ENCODE results near the gene FMN2.

FMN2 gene

DNA sequence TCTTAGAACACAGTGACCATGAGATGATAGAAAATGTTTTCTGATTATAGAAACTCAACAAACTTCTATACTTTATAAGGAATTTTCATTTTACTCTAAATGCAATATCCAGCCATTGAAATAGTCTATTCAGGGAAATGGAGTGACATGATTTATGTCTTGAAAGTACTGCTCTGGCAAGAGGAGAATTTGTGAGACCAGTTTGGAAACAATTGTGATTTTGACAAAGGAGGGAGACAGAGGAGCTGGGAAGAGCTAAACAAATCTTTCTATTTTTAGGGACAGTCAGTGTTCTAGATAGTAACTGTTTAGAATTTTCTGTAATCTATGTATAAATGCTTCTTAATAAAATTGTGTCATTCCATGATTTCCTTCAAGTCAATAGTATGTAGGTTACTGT, 252.3 kb downstream of the FMN2 start:
- no peak overlapping the region for H3K4me3 ChIP-seq (ENCODE audit: low read depth, low read length)
- H3K27ac ChIP-seq: no peak overlapping the region
- H3K4me1 ChIP-seq: no peaks in the 10 kb centered on the region
- TF ChIP-seq, protein P1, sequence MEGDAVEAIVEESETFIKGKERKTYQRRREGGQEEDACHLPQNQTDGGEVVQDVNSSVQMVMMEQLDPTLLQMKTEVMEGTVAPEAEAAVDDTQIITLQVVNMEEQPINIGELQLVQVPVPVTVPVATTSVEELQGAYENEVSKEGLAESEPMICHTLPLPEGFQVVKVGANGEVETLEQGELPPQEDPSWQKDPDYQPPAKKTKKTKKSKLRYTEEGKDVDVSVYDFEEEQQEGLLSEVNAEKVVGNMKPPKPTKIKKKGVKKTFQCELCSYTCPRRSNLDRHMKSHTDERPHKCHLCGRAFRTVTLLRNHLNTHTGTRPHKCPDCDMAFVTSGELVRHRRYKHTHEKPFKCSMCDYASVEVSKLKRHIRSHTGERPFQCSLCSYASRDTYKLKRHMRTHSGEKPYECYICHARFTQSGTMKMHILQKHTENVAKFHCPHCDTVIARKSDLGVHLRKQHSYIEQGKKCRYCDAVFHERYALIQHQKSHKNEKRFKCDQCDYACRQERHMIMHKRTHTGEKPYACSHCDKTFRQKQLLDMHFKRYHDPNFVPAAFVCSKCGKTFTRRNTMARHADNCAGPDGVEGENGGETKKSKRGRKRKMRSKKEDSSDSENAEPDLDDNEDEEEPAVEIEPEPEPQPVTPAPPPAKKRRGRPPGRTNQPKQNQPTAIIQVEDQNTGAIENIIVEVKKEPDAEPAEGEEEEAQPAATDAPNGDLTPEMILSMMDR (IDR thresholded peaks at IDR 0.05): no peak
- no peaks in the 10 kb centered on the region for H3K9me3 ChIP-seq (ENCODE audit: control insufficient read depth, low read length)
- no peaks in the 10 kb centered on the region for H3K36me3 ChIP-seq (ENCODE audit: control insufficient read depth, insufficient read depth, low read length)
- H3K4me2 ChIP-seq (ENCODE audit: low read length): no peak overlapping the region
- no peaks in the 10 kb centered on the region for H3K79me2 ChIP-seq
- no peak overlapping the region for H3K9ac ChIP-seq
- no peaks in the 10 kb centered on the region for H3K27me3 ChIP-seq (ENCODE audit: control insufficient read depth, insufficient read depth, low read length)
- H2AFZ ChIP-seq: no peak overlapping the region

DNA sequence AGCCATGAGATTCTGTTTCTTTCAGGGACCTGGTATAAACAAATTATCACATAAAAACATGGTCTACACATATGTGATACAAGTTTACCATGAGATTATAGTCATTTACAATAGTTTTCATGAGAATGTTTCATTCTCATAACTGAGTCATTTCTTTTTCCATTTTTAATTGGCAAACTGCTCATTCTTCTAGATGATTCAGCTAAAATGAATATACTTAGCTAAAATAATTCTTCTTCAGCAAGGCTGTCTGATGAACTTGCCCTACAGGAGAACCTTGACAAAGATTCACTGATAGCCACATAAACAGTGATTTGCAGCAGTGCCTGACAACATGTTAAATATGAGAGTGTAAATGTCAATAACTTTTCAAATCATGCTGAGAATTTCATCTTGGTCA, 253.2 kb downstream of the FMN2 start:
- Histone ChIP-seq H3K79me2 (no peaks in the 10 kb centered on the region), H2AFZ (no peak overlapping the region), H3K9me3 (ENCODE audit: control insufficient read depth, low read length) (no peaks in the 10 kb centered on the region), H3K4me2 (ENCODE audit: low read length) (no peak overlapping the region), H3K9ac (no peak overlapping the region), H3K27ac (no peak overlapping the region), H3K36me3 (ENCODE audit: control insufficient read depth, insufficient read depth, low read length) (no peaks in the 10 kb centered on the region), H3K27me3 (ENCODE audit: control insufficient read depth, insufficient read depth, low read length) (no peaks in the 10 kb centered on the region), H3K4me1 (no peaks in the 10 kb centered on the region), H3K4me3 (ENCODE audit: low read depth, low read length) (no peak overlapping the region)
- TF ChIP-seq, protein P1 (IDR thresholded peaks at IDR 0.05): no peak

DNA sequence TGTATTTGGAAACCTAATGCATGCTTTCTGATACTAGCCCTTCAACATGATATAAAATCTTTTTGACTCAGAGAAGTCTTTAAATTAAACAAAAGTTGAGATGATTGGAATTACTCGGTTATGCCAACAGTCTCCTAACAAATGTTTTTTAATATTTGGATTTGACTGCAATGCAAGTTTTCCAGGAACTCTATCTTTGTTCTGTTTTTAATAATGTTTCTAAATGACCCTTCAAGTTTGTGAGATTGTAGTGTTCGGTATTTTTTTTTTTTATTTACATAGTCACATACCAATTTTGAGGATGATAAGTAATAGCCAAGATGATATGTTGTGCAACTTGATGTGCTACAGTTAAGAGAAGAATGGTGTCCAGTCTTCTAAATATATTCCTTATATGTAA, 258.0 kb downstream of the FMN2 start:
- Histone ChIP-seq H3K27me3 (ENCODE audit: control insufficient read depth, insufficient read depth, low read length) (no peaks in the 10 kb centered on the region), H3K4me1 (no peaks in the 10 kb centered on the region), H2AFZ (no peak overlapping the region), H3K27ac (no peak overlapping the region), H3K79me2 (no peaks in the 10 kb centered on the region), H3K4me3 (ENCODE audit: low read depth, low read length) (no peak overlapping the region), H3K36me3 (ENCODE audit: control insufficient read depth, insufficient read depth, low read length) (no peaks in the 10 kb centered on the region), H3K9me3 (ENCODE audit: control insufficient read depth, low read length) (no peaks in the 10 kb centered on the region), H3K9ac (no peak overlapping the region), H3K4me2 (ENCODE audit: low read length) (no peak overlapping the region)
- TF ChIP-seq, protein P1 (IDR thresholded peaks at IDR 0.05): no peak

DNA sequence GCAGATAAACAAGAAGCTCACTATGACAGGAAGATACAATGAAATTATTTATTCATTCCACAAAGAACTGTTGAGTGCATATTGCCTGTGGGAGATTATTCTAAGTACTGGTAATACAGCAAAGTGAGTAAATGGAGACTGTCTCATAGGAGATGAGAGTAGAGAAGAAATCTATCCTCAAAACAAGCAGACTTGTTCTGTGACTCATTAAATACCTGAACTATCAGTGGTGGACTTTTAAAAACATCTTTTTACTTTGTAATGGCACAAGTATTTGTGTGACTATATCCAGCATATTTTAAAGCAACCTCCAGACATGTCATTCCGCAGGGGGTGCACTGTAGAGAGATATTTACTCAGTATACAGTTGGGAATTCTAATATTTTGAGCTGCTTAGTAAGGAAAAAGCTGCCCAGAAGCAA, 259.2 kb downstream of the FMN2 start:
- H3K4me1 ChIP-seq: no peaks in the 10 kb centered on the region
- H3K9me3 ChIP-seq (ENCODE audit: control insufficient read depth, low read length): no peaks in the 10 kb centered on the region
- no peak overlapping the region for H2AFZ ChIP-seq
- no peaks in the 10 kb centered on the region for H3K27me3 ChIP-seq (ENCODE audit: control insufficient read depth, insufficient read depth, low read length)
- no peak overlapping the region for H3K9ac ChIP-seq
- TF ChIP-seq, protein P1 (IDR thresholded peaks at IDR 0.05): no peak
- H3K4me2 ChIP-seq (ENCODE audit: low read length): no peak overlapping the region
- H3K79me2 ChIP-seq: no peaks in the 10 kb centered on the region
- no peak overlapping the region for H3K27ac ChIP-seq
- H3K36me3 ChIP-seq (ENCODE audit: control insufficient read depth, insufficient read depth, low read length): no peaks in the 10 kb centered on the region
- no peak overlapping the region for H3K4me3 ChIP-seq (ENCODE audit: low read depth, low read length)

DNA sequence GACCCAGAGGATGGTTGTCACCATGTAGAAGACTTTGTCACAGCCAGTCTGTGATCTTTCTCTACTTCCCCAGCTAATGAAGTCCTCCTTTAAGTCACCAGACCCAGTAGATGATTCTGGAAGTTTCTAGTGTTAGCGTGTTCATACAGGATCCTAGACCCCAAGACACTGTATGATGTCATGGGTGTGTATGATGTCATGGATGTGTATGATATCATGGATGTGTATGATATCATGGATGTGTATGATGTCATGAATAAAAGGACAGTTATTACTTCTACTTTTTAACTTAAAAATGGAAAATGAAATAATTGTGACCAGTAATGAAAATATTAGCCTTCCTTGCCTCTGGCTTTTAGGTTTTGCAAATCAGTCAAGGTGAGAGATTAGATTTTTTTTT, 260.0 kb downstream of the FMN2 start:
- H3K27ac ChIP-seq: no peak overlapping the region

More for the DNA sequence above, 260.0 kb downstream of the FMN2 start:
- H2AFZ ChIP-seq: no peak overlapping the region
- no peak overlapping the region for H3K4me2 ChIP-seq (ENCODE audit: low read length)
- H3K4me1 ChIP-seq: peaks cover 2% of the 10 kb centered on the region
- H3K27me3 ChIP-seq (ENCODE audit: control insufficient read depth, insufficient read depth, low read length): no peaks in the 10 kb centered on the region
- H3K9ac ChIP-seq: no peak overlapping the region
- TF ChIP-seq, protein P1 (IDR thresholded peaks at IDR 0.05): no peak
- H3K79me2 ChIP-seq: no peaks in the 10 kb centered on the region
- H3K9me3 ChIP-seq (ENCODE audit: control insufficient read depth, low read length): no peaks in the 10 kb centered on the region
- no peak overlapping the region for H3K4me3 ChIP-seq (ENCODE audit: low read depth, low read length)
- no peaks in the 10 kb centered on the region for H3K36me3 ChIP-seq (ENCODE audit: control insufficient read depth, insufficient read depth, low read length)
